Suppressor macrophage treated with lipopolysaccharide for 1 hour (primary cell): ENCODE measurements around the gene AMBRA1.

Source experiments
- DNase-seq, 3 donors: peaks; one replicate each; pipeline ENCODE4 v3.0.0-alpha.2; 2020 to 2022

AMBRA1 gene

DNA sequence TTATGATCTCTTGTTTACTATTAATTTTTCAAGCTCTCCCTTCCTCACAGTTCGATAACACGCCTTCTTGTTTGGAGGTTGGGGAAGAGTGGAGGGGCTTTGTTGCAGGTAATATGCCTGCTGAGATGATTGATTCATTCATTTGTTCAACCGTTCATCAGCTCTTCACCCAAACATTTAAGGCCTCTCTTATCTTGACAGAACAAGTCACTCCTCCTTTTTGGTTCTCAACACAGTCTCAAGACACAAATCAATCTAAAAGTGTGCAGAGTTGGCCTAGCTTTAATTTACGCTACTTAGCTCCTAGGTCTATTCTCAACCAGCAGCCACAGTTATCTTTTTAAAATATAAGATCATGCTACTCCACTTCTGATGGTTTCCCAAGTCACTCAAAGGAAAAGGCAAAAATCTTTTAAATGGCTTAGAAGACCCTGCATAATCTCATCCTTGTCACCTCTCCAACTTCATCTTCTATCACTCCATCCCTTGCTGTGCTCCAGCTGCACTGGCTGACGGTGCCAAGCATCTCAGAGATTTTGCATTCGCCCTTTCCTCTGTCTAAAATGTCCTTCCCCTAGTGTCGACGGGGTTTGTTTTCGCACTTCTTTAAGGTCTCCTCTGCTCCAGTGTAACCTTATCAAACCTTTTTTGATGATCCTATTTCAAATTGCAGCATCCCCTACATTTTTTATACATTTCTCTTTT lies 60.3 kb downstream of the AMBRA1 start:
- DNase-seq, result no peak

DNA sequence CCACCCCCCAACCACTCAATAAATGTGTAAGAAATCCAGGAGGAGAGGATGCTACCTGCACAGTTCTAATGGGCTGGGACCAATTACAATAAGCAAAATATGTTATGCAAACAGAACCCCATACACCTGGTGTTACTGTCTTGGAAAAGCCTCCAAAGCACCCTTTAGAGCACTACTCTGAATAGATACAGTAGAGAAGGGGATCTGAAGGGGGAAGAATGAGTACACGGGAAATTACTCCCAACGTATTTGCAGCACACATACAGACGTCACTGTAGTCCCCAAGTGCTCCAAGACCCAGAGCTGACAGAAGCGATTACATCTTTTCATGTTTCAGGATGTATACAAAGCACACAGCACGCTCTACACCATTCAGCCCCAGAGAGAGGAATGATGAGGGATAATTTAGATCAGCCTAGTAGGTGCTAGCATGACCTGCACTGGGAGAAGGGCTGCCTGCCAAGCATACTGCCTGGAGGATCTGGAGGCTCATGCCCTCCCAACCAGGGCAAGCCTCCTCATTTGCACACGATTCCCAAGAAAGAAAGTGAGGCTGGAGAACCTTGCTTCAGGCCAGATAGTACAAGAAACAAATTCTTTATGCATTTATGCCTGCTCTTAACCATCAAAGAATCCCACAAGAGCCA lies 63.8 kb downstream of the AMBRA1 start:
- no peak for DNase-seq

DNA sequence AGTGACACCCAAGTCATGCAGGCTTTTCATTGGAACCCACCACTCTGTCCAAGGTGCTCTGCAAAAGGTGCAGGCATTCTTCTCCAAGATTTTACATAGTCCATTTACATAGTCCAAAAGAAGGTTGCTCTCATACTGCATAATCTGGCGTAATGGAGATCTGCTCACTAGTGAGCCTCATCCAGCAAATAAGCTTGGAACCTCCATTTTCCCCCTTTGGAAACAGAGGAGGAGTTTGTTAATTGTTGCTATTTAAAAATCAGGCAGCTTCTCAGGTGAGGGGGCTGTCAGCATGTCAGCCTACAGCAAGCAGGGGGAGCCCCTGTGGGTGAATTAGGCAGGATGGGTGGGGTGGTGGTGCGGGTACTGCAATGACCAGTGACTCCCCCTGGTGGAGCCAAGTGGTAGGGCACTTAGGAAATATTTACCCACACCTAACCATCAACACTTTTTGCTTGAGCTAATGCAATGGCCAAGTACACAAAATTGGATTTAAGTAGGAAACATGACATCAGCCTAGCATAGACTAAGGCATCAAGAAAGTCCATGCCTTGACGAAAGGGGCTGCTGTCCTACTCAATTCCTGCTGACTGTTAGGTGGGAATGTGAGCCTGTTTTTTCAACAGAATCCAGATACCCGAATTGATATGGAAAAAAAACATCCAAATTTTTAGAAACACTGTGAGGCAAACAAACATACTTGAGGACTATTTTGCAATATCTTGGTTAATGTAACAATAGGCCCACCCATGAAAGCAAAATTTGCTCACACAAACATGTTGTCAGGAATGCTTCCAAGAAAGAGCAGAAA lies 64.5 kb downstream of the AMBRA1 start:
- peak; percentile 64 to 77 (median 72) for DNase-seq

DNA sequence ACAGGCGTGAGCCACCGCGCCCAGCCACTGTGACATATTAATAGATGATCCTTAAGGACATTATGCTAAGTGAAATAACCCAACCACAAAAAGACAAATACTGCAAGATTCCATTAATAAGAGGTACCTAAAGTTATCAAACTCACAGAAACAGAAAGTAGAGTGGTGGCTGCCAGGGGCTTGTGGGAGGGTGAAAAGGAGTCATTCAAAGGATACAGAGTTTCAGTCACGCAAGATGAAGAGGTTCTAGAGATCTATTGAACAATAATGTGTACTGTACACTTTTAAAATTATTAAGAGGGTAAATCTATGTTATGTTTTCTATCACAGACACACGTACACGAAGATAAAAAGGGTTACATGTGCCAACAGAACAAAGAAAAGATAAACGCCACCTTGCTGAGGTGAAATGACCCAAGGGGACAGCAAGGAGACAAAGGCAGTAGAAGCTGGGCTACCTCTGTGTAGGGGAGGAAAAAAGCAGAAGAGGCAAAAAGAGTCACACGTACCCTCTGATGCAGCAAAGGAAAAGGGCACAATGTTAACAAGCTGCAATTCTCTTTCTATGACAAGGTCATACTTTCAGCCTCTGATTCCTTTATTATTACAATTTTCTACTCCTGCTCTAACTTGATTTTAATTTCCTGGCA lies 65.3 kb downstream of the AMBRA1 start:
- DNase-seq, result peak in 1 of 3 donors; percentile 27

DNA sequence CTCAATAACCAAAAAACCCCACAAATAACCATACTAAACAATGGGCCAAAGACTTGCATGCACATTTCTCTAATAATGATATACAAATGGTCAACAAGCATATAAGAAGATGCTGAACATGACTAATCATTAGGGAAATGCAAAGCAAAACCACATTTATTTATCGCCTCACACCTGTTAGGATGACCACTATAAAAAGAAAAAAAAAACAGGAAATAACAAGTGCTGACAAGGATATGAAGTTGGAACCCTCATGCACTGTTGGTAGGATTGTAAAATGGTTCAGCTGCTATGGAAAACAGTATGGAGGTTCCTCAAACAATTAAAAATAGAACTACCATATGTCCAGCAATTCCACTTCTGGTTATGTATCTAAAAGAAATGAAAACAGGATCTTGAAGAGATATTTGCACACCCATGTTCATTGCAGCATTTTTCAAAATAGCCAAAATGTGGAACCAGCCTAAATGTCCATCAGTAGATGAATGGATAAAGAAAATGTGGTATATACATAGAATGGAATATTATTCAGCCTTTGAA lies 66.2 kb downstream of the AMBRA1 start:
- DNase-seq, result peak in 2 of 3 donors; percentile 30 to 33

DNA sequence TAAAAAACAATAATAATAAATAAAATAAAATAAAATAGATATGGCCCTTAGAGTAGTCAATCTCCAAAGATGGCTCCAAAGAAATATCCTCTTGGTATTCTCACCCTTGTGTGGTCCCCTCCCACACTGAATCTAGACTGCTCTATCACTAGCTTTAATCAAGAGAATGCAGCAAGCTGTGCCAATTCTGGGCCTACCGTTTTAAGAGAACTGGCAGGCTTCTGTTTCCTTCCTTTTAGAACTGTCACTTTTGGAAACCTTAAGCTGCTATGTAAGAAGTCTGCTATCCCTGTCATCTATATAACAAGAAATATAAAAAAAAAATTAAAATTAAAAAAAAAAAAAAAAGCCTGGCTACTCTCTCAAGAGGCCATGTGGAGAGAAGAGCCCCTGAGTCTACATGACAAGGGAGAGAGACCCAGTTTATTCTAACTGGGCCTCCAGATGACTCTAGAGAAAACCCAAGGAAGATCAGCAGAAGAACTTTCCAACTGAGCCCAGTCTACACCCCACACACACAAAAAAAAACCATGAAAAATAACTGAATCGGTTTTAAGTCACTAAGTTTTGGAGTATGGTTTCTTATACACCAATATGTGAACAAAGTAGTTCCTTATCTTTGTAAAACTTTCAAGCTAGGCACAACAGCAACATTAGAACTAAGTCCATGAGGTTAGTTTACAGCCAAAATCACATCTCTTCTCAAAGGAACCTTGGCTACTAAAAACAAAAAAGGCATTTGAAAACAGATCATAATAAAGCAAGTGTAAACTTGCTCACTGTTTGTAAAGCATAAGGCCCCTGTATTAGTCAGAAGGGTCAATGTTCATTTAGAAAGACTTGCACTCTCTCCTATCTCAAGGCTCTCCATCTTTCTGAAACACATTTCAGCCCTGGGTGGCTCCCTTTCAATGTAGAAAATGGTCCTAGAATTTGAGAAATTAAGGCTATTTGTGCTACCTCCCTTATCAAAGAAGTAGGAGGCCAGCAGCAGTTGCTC lies 67.3 kb downstream of the AMBRA1 start:
- DNase-seq, result no peak

DNA sequence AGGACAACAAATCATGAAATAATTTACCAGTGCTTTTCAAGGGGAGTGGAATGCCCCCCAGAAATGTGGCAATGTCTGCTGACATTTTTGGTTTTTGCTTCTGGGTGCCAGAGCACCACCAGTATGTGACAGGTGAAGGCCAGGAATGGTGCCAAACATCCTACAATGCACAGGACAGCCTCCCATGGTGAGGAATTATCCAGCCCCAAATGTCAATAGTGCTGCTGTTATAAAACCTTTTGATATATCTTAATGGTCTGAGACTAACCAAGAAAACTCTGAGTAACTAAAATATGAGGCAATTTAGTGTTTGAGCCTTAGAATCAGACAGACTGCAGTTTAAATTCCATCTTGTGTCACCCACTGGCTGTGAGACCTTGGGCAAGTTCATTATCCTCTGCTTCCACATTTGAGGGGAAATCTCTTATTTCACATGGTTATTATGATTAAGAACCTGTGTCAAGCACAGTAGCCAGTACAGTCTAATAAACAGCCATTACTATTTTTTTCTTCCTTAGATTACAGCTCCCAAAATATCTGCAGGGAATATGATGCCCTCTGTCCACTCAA lies 69.5 kb downstream of the AMBRA1 start:
- peak; percentile 36 to 54 (median 46) for DNase-seq

DNA sequence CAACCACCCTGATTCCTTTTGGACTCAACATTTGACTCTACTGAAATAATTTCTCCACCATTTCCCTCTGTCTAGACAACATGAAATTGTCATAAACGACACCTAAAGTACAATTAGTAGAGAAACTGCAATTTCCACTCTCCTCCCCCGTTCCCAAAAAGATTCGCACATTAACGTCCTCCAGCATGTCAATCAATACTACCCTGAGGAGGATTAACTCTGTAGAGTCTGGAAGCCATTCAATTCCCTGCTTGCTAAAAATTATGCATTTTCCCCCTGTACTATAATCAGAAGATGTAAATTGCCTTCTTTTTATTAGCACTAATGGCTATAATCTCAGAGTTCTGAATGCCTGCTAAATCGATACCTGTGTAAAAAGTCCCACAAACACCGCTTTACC lies 70.5 kb downstream of the AMBRA1 start:
- no peak for DNase-seq

DNA sequence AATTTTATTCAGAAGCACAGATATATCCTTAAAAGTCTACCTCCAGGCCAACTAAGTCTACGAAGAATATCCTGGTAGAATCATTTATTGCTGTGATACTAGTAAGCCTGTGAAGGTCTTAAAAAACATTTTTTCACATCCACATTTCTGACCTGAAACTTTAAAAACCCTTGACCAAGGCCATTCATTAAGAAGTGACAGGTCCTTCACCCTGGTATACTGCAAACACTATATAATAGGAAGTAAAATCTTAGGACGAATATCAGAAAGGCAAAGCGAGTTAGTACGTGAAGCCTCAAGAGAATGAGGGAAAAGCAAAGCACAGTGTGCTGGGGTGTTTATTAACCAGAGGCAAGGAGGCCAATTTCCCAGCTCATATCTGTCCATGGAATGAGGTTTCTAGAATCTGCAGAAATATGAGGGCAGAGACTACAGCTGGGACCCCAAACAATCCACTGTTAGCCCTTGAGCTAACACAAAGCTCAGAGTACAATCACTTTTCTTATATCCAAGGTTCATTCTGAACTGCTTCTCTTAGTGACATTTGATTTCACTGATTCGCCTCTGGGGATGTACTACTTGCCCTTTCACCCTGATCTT lies 71.0 kb downstream of the AMBRA1 start:
- DNase-seq, result no peak

DNA sequence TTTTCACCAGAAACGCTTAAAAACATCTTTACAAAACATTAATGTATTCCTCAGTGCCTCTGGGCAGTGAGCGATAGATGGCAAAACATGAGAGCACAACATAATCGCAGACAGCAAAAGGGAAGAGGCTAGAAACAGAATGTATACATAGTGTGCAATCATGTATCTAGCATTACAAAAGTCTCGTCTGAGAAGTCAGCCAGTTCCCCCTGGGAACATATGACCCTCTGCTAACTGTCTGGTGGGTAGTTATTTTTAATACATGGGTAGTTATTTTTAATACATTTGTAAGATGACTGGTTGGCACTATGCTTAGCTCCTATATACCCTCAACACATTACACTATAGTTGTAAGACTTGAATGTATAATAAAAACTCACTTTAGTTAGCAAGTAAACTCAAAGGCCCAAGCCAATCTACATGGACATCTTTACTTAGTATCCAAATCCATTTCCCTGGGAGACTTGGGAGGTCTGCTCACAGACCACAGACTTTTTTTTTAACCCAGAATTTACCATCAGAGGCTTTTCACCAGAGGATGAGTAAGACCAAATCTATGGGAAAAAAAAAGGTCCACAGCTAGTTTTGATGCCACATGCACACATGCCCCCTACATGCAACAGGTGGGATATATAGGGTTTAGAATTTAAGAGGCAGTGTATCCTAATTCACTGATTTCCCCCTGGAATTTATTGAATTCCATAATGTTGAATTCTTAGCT lies 71.7 kb downstream of the AMBRA1 start:
- DNase-seq, result peak in 1 of 3 donors; percentile 39

DNA sequence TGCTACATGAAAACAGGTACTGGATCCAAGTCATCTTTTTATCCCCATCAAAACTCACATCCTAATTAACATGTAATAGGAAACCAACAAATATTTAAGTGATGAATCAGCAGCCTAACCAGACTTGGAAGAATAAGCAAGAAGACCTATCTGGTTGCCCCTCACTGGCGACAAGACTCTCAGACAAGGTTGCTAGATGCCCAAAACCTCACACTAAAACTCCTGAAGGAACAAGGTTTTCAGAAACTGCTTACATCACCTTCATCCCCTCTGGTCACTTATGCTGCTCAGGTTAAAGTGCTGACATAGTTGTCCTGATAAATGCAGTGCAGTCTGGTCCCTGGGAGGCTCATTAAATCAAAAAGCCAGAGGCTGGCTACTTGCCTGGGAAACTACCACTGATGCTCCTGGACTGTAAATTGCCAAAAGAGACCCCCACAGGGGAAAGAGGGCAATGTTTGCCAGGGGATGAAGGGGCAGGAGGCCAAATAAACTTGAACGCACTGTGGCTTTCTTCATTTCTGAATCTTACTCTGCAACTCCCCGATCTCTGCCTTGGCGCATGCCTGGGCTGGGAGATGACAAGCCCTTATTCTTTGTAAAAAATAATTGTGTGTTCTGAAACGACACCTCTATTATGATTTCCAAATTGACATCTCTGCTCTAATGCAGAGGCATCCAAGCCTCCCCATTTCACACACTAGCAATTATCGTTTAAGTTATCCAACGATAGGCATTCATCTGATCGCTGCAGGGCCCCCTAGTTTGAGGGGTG lies 72.7 kb downstream of the AMBRA1 start:
- no peak for DNase-seq

DNA sequence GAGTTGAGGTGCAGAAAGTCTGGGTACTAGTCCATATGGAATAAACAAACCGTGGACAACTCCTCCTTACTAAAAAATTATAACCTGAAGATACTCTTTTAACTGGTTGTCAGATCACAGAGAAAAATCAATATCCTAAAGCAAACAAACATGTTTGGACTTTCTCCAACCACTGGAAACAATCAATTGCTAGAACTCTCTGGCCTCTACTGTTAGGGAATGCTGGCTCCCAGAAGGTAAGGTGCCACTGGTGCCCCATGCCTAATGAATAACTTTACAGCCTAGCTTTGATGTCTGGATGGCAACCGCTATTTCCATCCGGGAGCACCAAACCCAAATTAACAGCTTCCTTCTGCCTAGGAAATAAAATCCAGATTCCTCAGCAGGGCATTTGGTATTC lies 74.5 kb downstream of the AMBRA1 start:
- DNase-seq, result no peak

DNA sequence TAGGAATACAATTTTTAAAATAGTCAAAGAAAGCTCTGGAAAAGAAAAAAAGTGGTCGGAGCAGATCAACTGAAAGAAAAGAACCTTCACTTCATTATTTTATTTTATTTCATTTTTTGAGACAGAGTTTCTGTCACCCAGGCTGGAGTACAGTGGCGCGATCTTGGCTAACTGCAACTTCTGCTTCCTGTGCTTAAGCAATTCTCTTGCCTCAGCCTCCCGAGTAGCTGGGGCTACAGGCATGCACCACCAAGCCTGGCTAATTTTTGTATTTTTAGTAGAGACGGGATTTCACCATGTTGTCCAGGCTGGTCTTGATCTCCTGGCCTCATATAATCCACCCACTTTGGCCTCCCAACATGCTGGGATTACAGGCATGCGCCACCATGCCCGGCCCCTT lies 74.9 kb downstream of the AMBRA1 start:
- peak; percentile 36 to 46 (median 45) for DNase-seq

DNA sequence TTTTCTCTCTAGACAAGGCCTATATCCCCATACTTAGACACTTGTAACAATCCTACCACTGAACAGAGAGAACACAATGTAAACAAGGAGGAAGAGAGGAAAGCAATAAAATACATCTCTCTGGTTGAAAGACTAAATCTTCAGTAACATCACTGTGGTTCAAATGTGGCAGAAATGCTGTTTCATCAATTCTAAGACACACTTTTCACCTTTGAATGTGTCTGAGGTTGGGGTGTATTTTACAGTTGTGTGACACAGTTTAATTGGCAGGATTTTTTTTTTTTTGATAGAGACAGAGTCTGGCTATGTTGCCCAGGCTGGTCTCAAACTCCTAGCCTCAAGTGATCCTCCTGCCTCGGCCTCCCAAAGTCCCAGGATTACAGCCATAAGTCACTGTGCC lies 79.5 kb downstream of the AMBRA1 start:
- no peak for DNase-seq

DNA sequence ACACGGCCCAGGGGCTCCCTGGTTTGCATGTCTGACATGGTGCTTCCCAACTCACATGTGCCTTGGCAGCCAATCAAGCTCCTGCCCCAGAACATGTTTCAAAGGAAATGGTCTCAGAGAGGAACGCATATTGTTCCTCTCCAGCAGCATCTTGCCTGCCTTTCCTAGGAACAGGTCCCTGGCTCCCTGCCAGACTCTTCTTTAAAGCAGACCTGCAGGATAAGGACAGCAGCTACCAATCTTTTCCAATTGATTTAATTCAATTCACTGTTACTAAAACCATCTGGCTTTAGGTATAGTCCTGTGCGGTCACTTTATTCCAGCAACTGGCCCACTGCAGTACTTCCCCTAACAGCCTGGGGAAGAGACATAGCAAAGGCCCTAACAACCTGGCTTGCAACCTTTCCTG lies 79.9 kb downstream of the AMBRA1 start:
- no peak for DNase-seq

DNA sequence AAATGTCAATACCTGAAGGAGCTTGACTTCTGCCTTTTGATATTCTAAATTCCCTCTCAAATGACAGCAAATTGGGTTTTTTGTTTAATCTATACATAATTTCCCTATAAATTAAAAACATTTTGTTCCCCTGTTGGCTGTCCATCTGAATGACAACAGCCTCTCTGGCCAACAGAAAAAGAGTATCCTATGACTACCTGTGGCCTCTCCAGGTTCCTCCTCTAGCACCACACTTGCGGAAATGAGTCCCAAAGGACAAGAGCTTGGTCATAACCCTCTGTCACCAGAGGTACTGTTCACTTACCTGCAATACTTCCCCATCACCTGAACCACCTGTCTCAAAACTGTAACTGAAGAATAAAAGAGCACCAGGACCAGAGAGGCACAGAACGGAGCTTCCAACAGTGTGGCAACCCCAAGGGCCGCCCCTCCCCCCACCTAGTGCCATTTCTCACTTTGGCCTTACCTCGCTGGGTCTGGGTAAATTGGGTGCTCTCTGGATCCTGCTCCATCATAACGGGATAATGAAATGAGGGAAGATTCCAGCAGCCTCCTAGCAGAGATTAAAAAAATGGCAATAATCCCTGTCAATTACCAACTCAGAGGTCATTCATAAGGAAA lies 81.5 kb downstream of the AMBRA1 start:
- no peak for DNase-seq

DNA sequence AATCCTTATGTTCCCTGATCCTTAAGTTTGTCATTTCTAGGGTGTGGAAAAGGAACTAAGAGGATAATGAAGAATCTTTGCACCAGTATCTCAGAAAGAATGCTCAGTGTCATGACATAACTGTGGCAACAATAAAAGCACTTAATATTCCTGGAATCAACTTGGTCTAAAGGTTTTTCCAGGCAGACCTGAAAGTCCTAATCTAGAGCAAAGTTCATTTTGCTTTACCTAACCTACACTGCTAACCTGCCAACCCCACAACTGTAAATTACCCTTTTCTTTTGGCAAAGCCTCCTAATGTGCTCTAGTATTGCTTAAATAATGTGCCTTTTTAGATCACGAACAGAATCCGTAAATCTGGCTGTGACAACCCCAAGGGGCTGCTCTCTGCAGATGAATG lies 82.5 kb downstream of the AMBRA1 start:
- DNase-seq, result no peak

DNA sequence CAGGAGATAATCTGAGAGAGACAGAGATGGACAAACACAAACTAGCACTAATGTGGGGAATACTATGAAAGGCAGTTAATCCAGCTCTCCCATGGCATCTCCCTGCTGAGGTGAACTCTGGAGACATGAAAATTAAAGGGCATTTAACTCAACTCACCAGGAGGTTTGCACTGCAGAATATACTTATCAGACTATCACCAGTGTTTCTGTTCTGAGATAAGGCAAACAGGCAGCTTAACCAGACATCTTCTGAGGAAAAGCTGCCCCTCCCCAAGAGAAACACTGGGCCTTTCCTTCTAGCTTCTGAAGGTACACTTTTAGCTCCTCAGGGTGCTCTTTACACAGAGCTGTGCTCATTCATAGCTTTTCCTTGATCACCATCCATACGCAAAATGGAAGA lies 85.5 kb downstream of the AMBRA1 start:
- no peak for DNase-seq

DNA sequence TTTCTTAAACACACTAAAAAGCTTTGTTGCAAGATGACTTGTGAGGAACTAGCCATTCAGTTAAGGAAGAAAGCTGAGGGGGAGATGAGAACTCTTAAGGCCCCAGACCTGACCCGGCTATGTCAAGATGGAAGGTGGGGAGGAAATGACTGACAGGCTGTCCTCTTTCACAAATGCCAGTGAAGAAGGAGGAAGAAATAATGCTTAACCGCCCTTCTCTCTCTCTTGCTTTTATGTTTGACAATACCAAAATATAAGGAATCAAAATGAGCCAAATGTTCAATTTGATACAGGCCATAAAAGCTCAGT lies 87.4 kb downstream of the AMBRA1 start:
- no peak for DNase-seq
